H9 (cell line): ENCODE results near the gene TSC22D3. TPM values are rescaled to one million over a fixed set of nuclear protein-coding genes. Genes with fewer than 3 reads are reported as not detected.

Experiments
- DNase-seq: peaks from one replicate; pipeline ENCODE4 v3.0.0-alpha.2; 2017
- H2AFZ ChIP-seq: one replicate; pipeline ENCODE4 v1.6.1; 2013; ENCODE audit warnings: mild to moderate bottlenecking, low read length, control low read depth, moderate library complexity
- H2AK5ac ChIP-seq: 2 replicates; pipeline ENCODE4 v1.6.1; 2013; ENCODE audit warnings: low read length, control low read depth, mixed read lengths; ENCODE audit not compliant: insufficient read length
- H2BK120ac ChIP-seq: one replicate; pipeline ENCODE4 v1.6.1; 2013; ENCODE audit warnings: low read depth, mild to moderate bottlenecking, low read length, control low read depth, inconsistent platforms; ENCODE audit not compliant: poor library complexity, severe bottlenecking
- H2BK12ac ChIP-seq: 2 replicates; pipeline ENCODE4 v1.6.1; 2013; ENCODE audit warnings: low read length, control low read depth, mixed read lengths, low read depth; ENCODE audit not compliant: insufficient read length
- H2BK15ac ChIP-seq: 2 replicates; pipeline ENCODE4 v1.6.1; 2013; ENCODE audit warnings: low read depth, low read length, control low read depth
- H2BK20ac ChIP-seq: one replicate; pipeline ENCODE4 v1.6.1; 2013; ENCODE audit warnings: low read depth, mild to moderate bottlenecking, low read length, control low read depth, inconsistent platforms; ENCODE audit not compliant: poor library complexity, severe bottlenecking
- H2BK5ac ChIP-seq: 2 replicates; pipeline ENCODE4 v1.6.1; 2013; ENCODE audit warnings: low read length, control low read depth, mixed read lengths; ENCODE audit not compliant: insufficient read length
- H3K14ac ChIP-seq: 2 replicates; pipeline ENCODE4 v1.6.1; 2013; ENCODE audit warnings: low read length, control low read depth; ENCODE audit not compliant: insufficient read depth
- H3K18ac ChIP-seq: 2 replicates; pipeline ENCODE4 v1.6.1; 2013; ENCODE audit warnings: low read depth, mild to moderate bottlenecking, mixed read lengths, low read length, control low read depth; ENCODE audit not compliant: insufficient read length
- H3K23ac ChIP-seq: 2 replicates; pipeline ENCODE4 v1.6.1; 2013; ENCODE audit warnings: low read length, control low read depth, mixed read lengths, low read depth; ENCODE audit not compliant: insufficient read length
- H3K23me2 ChIP-seq: 2 replicates; pipeline ENCODE4 v1.6.1; 2013; ENCODE audit warnings: low read depth, mild to moderate bottlenecking, mixed read lengths, low read length, control low read depth; ENCODE audit not compliant: insufficient read length, poor library complexity, severe bottlenecking
- H3K27ac ChIP-seq: 2 replicates; pipeline ENCODE4 v1.5.1; 2013; ENCODE audit warnings: low read length, control low read depth, mixed read lengths, low read depth; ENCODE audit not compliant: insufficient read length
- H3K27me3 ChIP-seq: 2 replicates; pipeline ENCODE4 v1.6.1; 2013; ENCODE audit warnings: low read length, control low read depth, inconsistent platforms; ENCODE audit not compliant: insufficient read depth
- H3K4ac ChIP-seq: 2 replicates; pipeline ENCODE4 v1.6.1; 2013; ENCODE audit warnings: low read depth, mild to moderate bottlenecking, control low read depth, inconsistent platforms, low read length, moderate library complexity
- H3K4me1 ChIP-seq: 2 replicates; pipeline ENCODE4 v1.6.1; 2013; ENCODE audit warnings: low read length, control low read depth, inconsistent platforms; ENCODE audit not compliant: insufficient read depth
- H3K4me2 ChIP-seq: 2 replicates; pipeline ENCODE4 v1.6.1; 2013; ENCODE audit warnings: low read length, control low read depth, mixed read lengths; ENCODE audit not compliant: insufficient read length, insufficient read depth
- H3K56ac ChIP-seq: 2 replicates; pipeline ENCODE4 v1.6.1; 2013; ENCODE audit warnings: low read depth, mild to moderate bottlenecking, mixed read lengths, low read length, control low read depth; ENCODE audit not compliant: insufficient read length
- H3K79me1 ChIP-seq: 2 replicates; pipeline ENCODE4 v1.6.1; 2013; ENCODE audit warnings: low read depth, mild to moderate bottlenecking, moderate library complexity, low read length, control low read depth, inconsistent platforms; ENCODE audit not compliant: insufficient read depth, poor library complexity, severe bottlenecking
- H3K79me2 ChIP-seq: 2 replicates; pipeline ENCODE4 v1.6.1; 2013; ENCODE audit warnings: low read length, control low read depth, inconsistent platforms; ENCODE audit not compliant: insufficient read depth
- H3K9ac ChIP-seq: 2 replicates; pipeline ENCODE4 v1.6.1; 2013; ENCODE audit warnings: low read length, control low read depth, mixed read lengths; ENCODE audit not compliant: insufficient read length; ENCODE audit errors: extremely low read depth
- H3K9me3 ChIP-seq: one replicate; pipeline ENCODE4 v1.6.1; 2013; ENCODE audit warnings: low read depth, low read length, inconsistent platforms; ENCODE audit not compliant: control insufficient read depth
- H3T11ph ChIP-seq: one replicate; pipeline ENCODE4 v1.6.1; 2013; ENCODE audit warnings: mild to moderate bottlenecking, low read length, control low read depth, inconsistent platforms
- H4K20me1 ChIP-seq: one replicate; pipeline ENCODE4 v1.6.1; 2013; ENCODE audit not compliant: control insufficient read depth, insufficient read length, insufficient read depth
- H4K5ac ChIP-seq: 2 replicates; pipeline ENCODE4 v1.6.1; 2013; ENCODE audit warnings: low read depth, mild to moderate bottlenecking, mixed read lengths, low read length, control low read depth; ENCODE audit not compliant: insufficient read length
- H4K8ac ChIP-seq: replicated peaks from 2 replicates; pipeline ENCODE4 v1.6.1; 2013; ENCODE audit warnings: low read length, control low read depth, mixed read lengths, low read depth; ENCODE audit not compliant: insufficient read length
- H4K91ac ChIP-seq: 2 replicates; pipeline ENCODE4 v1.6.1; 2013; ENCODE audit warnings: low read depth, mild to moderate bottlenecking, moderate library complexity, mixed read lengths, low read length, control low read depth; ENCODE audit not compliant: insufficient read length
- H3K27ac Mint-ChIP-seq, 3 experiments: 2 replicates in 2 of 3; 3 replicates in 1 of 3; pipeline ENCODE4 v1.8.0; 2020 to 2021; ENCODE audit warnings: mixed read lengths in 3 of 3, mild to moderate bottlenecking in 1 of 3, moderate library complexity in 1 of 3
- H3K27me3 Mint-ChIP-seq: 2 replicates; pipeline ENCODE4 v1.8.0; 2021; ENCODE audit warnings: low read depth, mild to moderate bottlenecking, moderate library complexity, mixed read lengths
- H3K36me3 Mint-ChIP-seq, 3 experiments: 2 replicates in 2 of 3; 3 replicates in 1 of 3; pipeline ENCODE4 v1.8.0; 2020 to 2021; ENCODE audit warnings: low read depth in 3 of 3, mixed read lengths in 3 of 3; ENCODE audit not compliant: insufficient read depth in 1 of 3
- H3K4me1 Mint-ChIP-seq, 2 experiments: 2 replicates each; pipeline ENCODE4 v1.8.0; 2020; ENCODE audit warnings: mixed read lengths in 2 of 2
- H3K4me3 Mint-ChIP-seq, 2 experiments: 2 replicates in 1 of 2; 3 replicates in 1 of 2; pipeline ENCODE4 v1.8.0; 2020 to 2021; ENCODE audit warnings: mild to moderate bottlenecking in 2 of 2, mixed read lengths in 2 of 2, moderate library complexity in 1 of 2
- H3K9me3 Mint-ChIP-seq, 2 experiments: 2 replicates in 1 of 2; 3 replicates in 1 of 2; pipeline ENCODE4 v1.8.0; 2020; ENCODE audit warnings: mild to moderate bottlenecking in 2 of 2, mixed read lengths in 2 of 2, moderate library complexity in 1 of 2
- WGBS: extraction: QIAGEN DNeasy Blood & Tissue Kit; methylation state at CpG from one replicate; pipeline ENCODE4 v1.1.7; 2013; ENCODE audit warnings: missing lambda C conversion rate, low lambda C conversion rate, mixed read lengths; ENCODE audit not compliant: insufficient read length; ENCODE audit errors: extremely low coverage; 5-methylcytosine and 5-hydroxymethylcytosine counted together
- total RNA-seq: library from RNA; stranded (reverse); gene quantifications from 2 replicates; pipeline ENCODE4 v1.2.1, GENCODE V29; 2021
- TF ChIP-seq, protein P1 (sequence below): fragments of 200-600 bp; sonication (generic); conservative IDR thresholded peaks from 3 replicates; pipeline ENCODE4 v1.8.0; 2021; ENCODE audit warnings: antibody characterized with exemption, mild to moderate bottlenecking

Gene TSC22D3
- total RNA-seq, 1 experiment from 2014 or later: 10.5 TPM

GRCh38 chrX:107728371-107729099 is 47.1 kb downstream of the TSC22D3 start:
- H2BK15ac ChIP-seq: no peak overlapping the region
- H3K27ac Mint-ChIP-seq: peak overlapping the region in 1 of 3 experiments; percentile 81; a peak in 1 of 7 replicates

More at GRCh38 chrX:107728371-107729099, 47.1 kb downstream of the TSC22D3 start:
- H2BK12ac ChIP-seq: no peak overlapping the region
- H3K18ac ChIP-seq: no peak overlapping the region
- H3K9ac ChIP-seq: no peak overlapping the region
- TF ChIP-seq, protein P1, sequence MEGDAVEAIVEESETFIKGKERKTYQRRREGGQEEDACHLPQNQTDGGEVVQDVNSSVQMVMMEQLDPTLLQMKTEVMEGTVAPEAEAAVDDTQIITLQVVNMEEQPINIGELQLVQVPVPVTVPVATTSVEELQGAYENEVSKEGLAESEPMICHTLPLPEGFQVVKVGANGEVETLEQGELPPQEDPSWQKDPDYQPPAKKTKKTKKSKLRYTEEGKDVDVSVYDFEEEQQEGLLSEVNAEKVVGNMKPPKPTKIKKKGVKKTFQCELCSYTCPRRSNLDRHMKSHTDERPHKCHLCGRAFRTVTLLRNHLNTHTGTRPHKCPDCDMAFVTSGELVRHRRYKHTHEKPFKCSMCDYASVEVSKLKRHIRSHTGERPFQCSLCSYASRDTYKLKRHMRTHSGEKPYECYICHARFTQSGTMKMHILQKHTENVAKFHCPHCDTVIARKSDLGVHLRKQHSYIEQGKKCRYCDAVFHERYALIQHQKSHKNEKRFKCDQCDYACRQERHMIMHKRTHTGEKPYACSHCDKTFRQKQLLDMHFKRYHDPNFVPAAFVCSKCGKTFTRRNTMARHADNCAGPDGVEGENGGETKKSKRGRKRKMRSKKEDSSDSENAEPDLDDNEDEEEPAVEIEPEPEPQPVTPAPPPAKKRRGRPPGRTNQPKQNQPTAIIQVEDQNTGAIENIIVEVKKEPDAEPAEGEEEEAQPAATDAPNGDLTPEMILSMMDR: no peak
- H4K20me1 ChIP-seq: no peaks in the 10 kb centered on the region
- Mint-ChIP-seq H3K9me3 (peaks cover 0 to 46% of the 10 kb centered on the region in 2 experiments; a peak in 2 of 5 replicates), H3K4me3 (0 out of 5 replicates have a peak overlapping the region, but pooled peaks of 1 of the 2 experiments have one; percentile 10), H3K36me3 (peaks cover 0 to 4% (median 3%) of the 10 kb centered on the region in 3 experiments; a peak in 4 of 7 replicates), H3K27me3 (peaks cover 3% of the 10 kb centered on the region; the same call in 1 of the 2 replicates), H3K4me1 (peaks cover 27 to 56% of the 10 kb centered on the region in 2 experiments)
- no peak overlapping the region for H4K91ac ChIP-seq
- H3K23me2 ChIP-seq: no peaks in the 10 kb centered on the region
- no peak overlapping the region for H3K56ac ChIP-seq
- no peak overlapping the region for H4K5ac ChIP-seq
- H3K4me1 ChIP-seq: peaks cover 15% of the 10 kb centered on the region; the same call in 1 of the 2 replicates
- no peak for DNase-seq
- no peak overlapping the region for H3K4me2 ChIP-seq
- no peak overlapping the region for H3T11ph ChIP-seq
- no peak overlapping the region for H2BK20ac ChIP-seq
- no peak overlapping the region for H2AFZ ChIP-seq
- H2BK5ac ChIP-seq: no peak overlapping the region
- H2BK120ac ChIP-seq: no peak overlapping the region
- no peak overlapping the region for H2AK5ac ChIP-seq
- no CpG with 5 or more reads among the region's 4 CpGs for WGBS
- no peaks in the 10 kb centered on the region for H3K9me3 ChIP-seq
- no peak overlapping the region for H3K27ac ChIP-seq
- H3K79me2 ChIP-seq: no peaks in the 10 kb centered on the region
- no peaks in the 10 kb centered on the region for H3K27me3 ChIP-seq
- no peak overlapping the region for H3K23ac ChIP-seq
- H4K8ac ChIP-seq: no peak overlapping the region
- H3K14ac ChIP-seq: no peak overlapping the region
- H3K79me1 ChIP-seq: no peaks in the 10 kb centered on the region
- no peak overlapping the region for H3K4ac ChIP-seq
